H1 (cell line): ENCODE measurements around the gene ODAD3. TPM values are rescaled to one million over a fixed set of nuclear protein-coding genes. Genes with fewer than 3 reads are reported as not detected.

Experiments
- ASH2L ChIP-seq: fragments of 200-600, 300-600 bp; sonication (generic); IDR thresholded peaks from one replicate; pipeline ENCODE4 v1.7.1; 2017; ENCODE audit warnings: low read length
- CBX8 ChIP-seq: fragments of 300-800, 300-1000 bp; sonication (generic); IDR thresholded peaks from 2 replicates; pipeline ENCODE4 v1.7.1; 2016; ENCODE audit warnings: low read depth, low read length, borderline replicate concordance
- CTBP2 ChIP-seq: IDR thresholded peaks from 2 replicates; pipeline ENCODE4 v1.7.0; 2011; ENCODE audit warnings: borderline replicate concordance, mild to moderate bottlenecking, moderate library complexity, mixed read lengths, low read length; ENCODE audit not compliant: insufficient read depth, insufficient read length
- CTCF ChIP-seq, 3 experiments: IDR thresholded peaks; 1 replicate in 2 of 3; 2 replicates in 1 of 3; pipeline versions ENCODE4 v1.5.1 to v1.6.1; 2011; ENCODE audit warnings: low read length in 3 of 3, mild to moderate bottlenecking in 3 of 3, inconsistent platforms in 2 of 3, low read depth in 1 of 3, moderate library complexity in 1 of 3; ENCODE audit not compliant: insufficient read depth in 1 of 3; ENCODE audit errors: control extremely low read depth in 1 of 3
- KDM1A ChIP-seq: fragments of 200-600, 300-600 bp; sonication (generic); IDR thresholded peaks from 2 replicates; pipeline ENCODE4 v1.7.1; 2016; ENCODE audit warnings: mild to moderate bottlenecking, low read length, borderline replicate concordance
- RBBP5 ChIP-seq: IDR thresholded peaks from 2 replicates; pipeline ENCODE4 v1.7.1; 2012; ENCODE audit warnings: low read depth, mild to moderate bottlenecking, inconsistent platforms, low read length, moderate library complexity, borderline replicate concordance
- TEAD4 ChIP-seq: IDR thresholded peaks from 2 replicates; pipeline ENCODE4 v1.6.1; 2012; ENCODE audit warnings: low read depth, low read length, inconsistent platforms, mixed read lengths
- YY1 ChIP-seq: IDR thresholded peaks from 2 replicates; pipeline ENCODE4 v1.6.1; 2011; ENCODE audit warnings: low read depth, mild to moderate bottlenecking, low read length
- polyA plus RNA-seq, 7 experiments: library from polyadenylated mRNA; depleted of rRNA in 3 of 7; stranded (reverse) in 5 of 7; unstranded in 2 of 7; fragments of >200 nt in 5 of 7; fragments of 200-250 nt in 2 of 7; gene quantifications; 1 replicate in 5 of 7; 2 replicates in 1 of 7; 4 replicates in 1 of 7; pipeline versions ENCODE4 v1.2.1 to v1.2.3, GENCODE V29; 2011 to 2013; ENCODE audit warnings: missing spikeins in 2 of 7, mixed read lengths in 2 of 7
- total RNA-seq: library from RNA; stranded (reverse); fragmentation: NEBNext Ultra II Directional; extraction: Animal tissue kit (Norgen Biotek cat#: 25700); gene quantifications from 2 replicates; pipeline ENCODE4 v1.2.1, GENCODE V29; 2021

The ODAD3 gene
- total and polyA plus RNA-seq, 2 of the 8 experiments (the other 6 are each of a cell fraction or from before 2014, with no cell fraction given), result 2.1 to 2.2 TPM

- TF ChIP-seq RBBP5, result no peak
- TF ChIP-seq YY1, result no peak
- TF ChIP-seq KDM1A, result no peak
- no peak for TF ChIP-seq ASH2L
- no peak for TF ChIP-seq CTCF (IDR thresholded peaks at IDR 0.05; ENCODE audit: control extremely low read depth in 1 of 3, insufficient read depth in 1 of 3, low read depth in 1 of 3, low read length in 3 of 3)
- no peak for TF ChIP-seq TEAD4
- TF ChIP-seq CTBP2, result no peak
- TF ChIP-seq CBX8, result no peak
Measured at GRCh38 chr19:11397089-11397610, 37.8 kb downstream of the ODAD3 start (continued).
